ENCODE measurements around the gene SEMA5A. TPM values are rescaled to one million over a fixed set of nuclear protein-coding genes. Genes with fewer than 3 reads are reported as not detected.

The SEMA5A gene
- total and polyA plus RNA-seq, 2 of the 8 experiments (the other 6 are each of a cell fraction or from before 2014, with no cell fraction given), result 5.3 to 8.9 TPM

DNA sequence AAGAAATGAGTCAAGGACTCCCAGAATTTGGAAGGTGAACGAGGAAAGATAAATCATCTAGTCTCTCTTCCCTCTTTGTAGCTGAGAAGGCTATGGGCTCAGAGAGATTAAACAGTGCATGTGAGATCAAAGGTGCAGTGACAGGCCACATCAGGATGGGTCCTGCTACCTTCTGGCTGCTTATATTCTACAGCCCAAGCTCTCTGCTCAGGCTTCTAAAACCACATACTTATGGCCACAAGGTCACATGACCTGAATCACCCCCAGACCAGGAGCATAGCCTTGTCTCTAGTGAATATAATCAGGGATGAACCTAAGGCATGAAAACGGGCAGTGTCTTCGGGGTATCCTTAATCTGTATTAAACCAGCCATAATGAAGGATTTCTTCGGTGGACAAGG is 158.9 kb downstream of the SEMA5A start:
- Histone ChIP-seq H4K20me1 (replicated peaks in 1 of 2; ENCODE audit: control insufficient read depth in 1 of 2, insufficient read depth in 2 of 2, low read length in 2 of 2) (no peaks in the 10 kb centered on the region), H3K27me3 (replicated peaks in 1 of 4; ENCODE audit: control insufficient read depth in 3 of 4, extremely low read depth in 1 of 4, insufficient read depth in 3 of 4, low read length in 3 of 4) (no peaks in the 10 kb centered on the region), H3K9ac (replicated peaks in 1 of 4; ENCODE audit: extremely low read depth in 1 of 4, low read depth in 3 of 4, low read length in 3 of 4) (no peak overlapping the region), H4K8ac (ENCODE audit: extremely low read depth, insufficient read depth, low read length) (no peak overlapping the region), H3K14ac (ENCODE audit: insufficient read length) (no peak overlapping the region), H2AFZ (ENCODE audit: low read length) (no peak overlapping the region), H2BK5ac (ENCODE audit: low read depth, low read length) (no peak overlapping the region), H3K36me3 (ENCODE audit: control insufficient read depth in 2 of 4, insufficient read depth in 4 of 4, low read length in 3 of 4) (no peaks in the 10 kb centered on the region), H2BK15ac (ENCODE audit: low read length) (no peak overlapping the region), H3K4me2 (ENCODE audit: insufficient read depth in 1 of 2, low read depth in 2 of 2, low read length in 2 of 2) (no peak overlapping the region), H2BK12ac (ENCODE audit: low read depth, low read length) (no peak overlapping the region), H4K5ac (ENCODE audit: insufficient read length, low read depth, low read length) (no peak overlapping the region), H4K91ac (replicated peaks; ENCODE audit: insufficient read length, low read length) (no peak overlapping the region), H2BK20ac (ENCODE audit: low read length) (no peak overlapping the region), H3K23ac (ENCODE audit: insufficient read length) (no peak overlapping the region), H3K56ac (replicated peaks; ENCODE audit: insufficient read length, low read depth, low read length) (no peak overlapping the region), H3K9me3 (ENCODE audit: insufficient read depth in 2 of 2, low read depth in 1 of 2, low read length in 1 of 2) (no peaks in the 10 kb centered on the region), H3K79me2 (ENCODE audit: control insufficient read depth in 1 of 2, insufficient read depth in 2 of 2, low read length in 2 of 2) (no peaks in the 10 kb centered on the region), H3K79me1 (ENCODE audit: low read depth, low read length) (no peaks in the 10 kb centered on the region), H3K27ac (ENCODE audit: low read depth, low read length) (no peak overlapping the region), H3K23me2 (ENCODE audit: low read depth, low read length) (no peaks in the 10 kb centered on the region), H3K4ac (replicated peaks; ENCODE audit: insufficient read length, low read depth, low read length) (no peak overlapping the region), H3K18ac (ENCODE audit: extremely low read depth, low read length) (no peak overlapping the region), H3K4me3 (ENCODE audit: extremely low read depth in 1 of 4, insufficient read depth in 2 of 4, low read depth in 3 of 4, low read length in 4 of 4) (no peak overlapping the region), H3K4me1 (replicated peaks in 1 of 4; ENCODE audit: control insufficient read depth in 3 of 4, insufficient read depth in 4 of 4, low read length in 3 of 4) (no peaks in the 10 kb centered on the region), H2AK5ac (ENCODE audit: low read depth, low read length) (no peak overlapping the region), H2BK120ac (replicated peaks; ENCODE audit: low read depth, low read length) (no peak overlapping the region)
- DNase-seq (ENCODE audit: low read depth in 1 of 2, low spot score in 2 of 2) (no peak), FAIRE-seq (no peak)
- CTCF ChIA-PET (ENCODE audit: partially characterized antibody), result interaction anchor here (0.6 to 1.8 kb wide), 8 partner anchors 9 to 672 kb away, joined by 3 to 4 read pairs (median 3); no protein-coding TSS in a partner anchor
- POLR2A ChIA-PET (ENCODE audit: partially characterized antibody), result no interaction called here
- WGBS, 2 experiments (ENCODE audit: extremely low coverage in 1 of 2, insufficient coverage in 1 of 2, insufficient read length in 1 of 2, insufficient replicate concordance in 2 of 2, low coverage in 1 of 2, low lambda C conversion rate in 2 of 2, missing lambda C conversion rate in 1 of 2), result 93% methylated on average over 4 of the region's 4 CpGs; no CpG with 5 or more reads in 1 of the 2 experiments
- TF ChIP-seq EP300 (IDR thresholded peaks at IDR 0.05; ENCODE audit: borderline replicate concordance in 1 of 2, low read depth in 2 of 2, low read length in 2 of 2), result no peak
- TF ChIP-seq NANOG (IDR thresholded peaks at IDR 0.05; ENCODE audit: insufficient read depth, low read depth, low read length, poor library complexity, severe bottlenecking), result no peak
- no peak for TF ChIP-seq HDAC6 (IDR thresholded peaks at IDR 0.05; ENCODE audit: low read depth, low read length)
- no peak for TF ChIP-seq EGR1 (IDR thresholded peaks at IDR 0.05; ENCODE audit: borderline replicate concordance, low read depth, low read length)
- no peak for TF ChIP-seq ASH2L (IDR thresholded peaks at IDR 0.05; ENCODE audit: low read length)
- no peak for TF ChIP-seq TAF7 (optimal IDR thresholded peaks at IDR 0.05; ENCODE audit: borderline replicate concordance, low read depth, low read length)
- TF ChIP-seq CHD1 (IDR thresholded peaks at IDR 0.05; ENCODE audit: low read depth, low read length), result no peak
- TF ChIP-seq, protein P1, sequence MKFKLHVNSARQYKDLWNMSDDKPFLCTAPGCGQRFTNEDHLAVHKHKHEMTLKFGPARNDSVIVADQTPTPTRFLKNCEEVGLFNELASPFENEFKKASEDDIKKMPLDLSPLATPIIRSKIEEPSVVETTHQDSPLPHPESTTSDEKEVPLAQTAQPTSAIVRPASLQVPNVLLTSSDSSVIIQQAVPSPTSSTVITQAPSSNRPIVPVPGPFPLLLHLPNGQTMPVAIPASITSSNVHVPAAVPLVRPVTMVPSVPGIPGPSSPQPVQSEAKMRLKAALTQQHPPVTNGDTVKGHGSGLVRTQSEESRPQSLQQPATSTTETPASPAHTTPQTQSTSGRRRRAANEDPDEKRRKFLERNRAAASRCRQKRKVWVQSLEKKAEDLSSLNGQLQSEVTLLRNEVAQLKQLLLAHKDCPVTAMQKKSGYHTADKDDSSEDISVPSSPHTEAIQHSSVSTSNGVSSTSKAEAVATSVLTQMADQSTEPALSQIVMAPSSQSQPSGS (IDR thresholded peaks at IDR 0.05; ENCODE audit: low read length), result no peak
- TF ChIP-seq BCL11A (IDR thresholded peaks at IDR 0.05; ENCODE audit: low read depth in 2 of 2, low read length in 2 of 2), result no peak
- no peak for TF ChIP-seq SAP30 (IDR thresholded peaks at IDR 0.05; ENCODE audit: insufficient read depth, insufficient replicate concordance, low read length)
- no peak for TF ChIP-seq RBBP5 (IDR thresholded peaks at IDR 0.05; ENCODE audit: borderline replicate concordance, low read depth, low read length)

Measured in H1 (cell line).